Neural progenitor cell (in vitro differentiated cells): ENCODE data around the gene UNC119B. TPM values are rescaled to one million over a fixed set of nuclear protein-coding genes. Genes with fewer than 3 reads are reported as not detected.

Source experiments
- DNase-seq: peaks from one replicate; pipeline ENCODE4 v3.0.0-alpha.2; 2016; ENCODE audit warnings: low spot score
- H2AFZ ChIP-seq: fragments of 200-600 bp; sonication (generic); replicated peaks from 2 replicates; pipeline ENCODE4 v1.6.1; 2016; ENCODE audit warnings: antibody characterized with exemption
- H3F3A ChIP-seq: fragments of 200-600 bp; sonication (generic); 2 replicates; pipeline ENCODE4 v1.6.1; 2016; ENCODE audit warnings: antibody characterized with exemption, low read depth
- H3K27ac ChIP-seq: fragments of 200-600 bp; sonication (generic); 2 replicates; pipeline ENCODE4 v1.5.1; 2016; ENCODE audit warnings: mild to moderate bottlenecking
- H3K27me3 ChIP-seq: fragments of 200-600 bp; sonication (generic); 2 replicates; pipeline ENCODE4 v1.6.1; 2016; ENCODE audit warnings: mild to moderate bottlenecking, moderate library complexity
- H3K36me3 ChIP-seq: fragments of 200-600 bp; sonication (generic); 2 replicates; pipeline ENCODE4 v1.5.1; 2016
- H3K4me1 ChIP-seq: fragments of 200-600 bp; sonication (generic); 2 replicates; pipeline ENCODE4 v1.6.1; 2016; ENCODE audit warnings: mixed run types
- H3K4me2 ChIP-seq: fragments of 200-600 bp; sonication (generic); 2 replicates; pipeline ENCODE4 v1.6.1; 2016
- H3K4me3 ChIP-seq: fragments of 200-600 bp; sonication (generic); 2 replicates; pipeline ENCODE4 v1.5.1; 2016
- H3K79me2 ChIP-seq: fragments of 200-600 bp; sonication (generic); 2 replicates; pipeline ENCODE4 v1.6.1; 2016; ENCODE audit warnings: low read depth
- H3K9ac ChIP-seq: fragments of 200-600 bp; sonication (generic); 2 replicates; pipeline ENCODE4 v1.6.1; 2016
- H3K9me3 ChIP-seq: fragments of 200-600 bp; sonication (generic); 2 replicates; pipeline ENCODE4 v1.5.1; 2016; ENCODE audit warnings: low read depth
- H4K20me1 ChIP-seq: fragments of 200-600 bp; sonication (generic); 2 replicates; pipeline ENCODE4 v1.6.1; 2016; ENCODE audit warnings: low read depth
- H3K27ac Mint-ChIP-seq: 3 replicates; pipeline ENCODE4 v1.8.0; 2021; ENCODE audit warnings: mixed read lengths
- H3K27me3 Mint-ChIP-seq: 2 replicates; pipeline ENCODE4 v1.8.0; 2022; ENCODE audit warnings: low read depth, mild to moderate bottlenecking, inconsistent platforms, moderate library complexity, mixed read lengths; ENCODE audit not compliant: insufficient read depth
- H3K36me3 Mint-ChIP-seq: 3 replicates; pipeline ENCODE4 v1.8.0; 2021; ENCODE audit warnings: mixed read lengths
- H3K4me1 Mint-ChIP-seq: 3 replicates; pipeline ENCODE4 v1.8.0; 2021; ENCODE audit warnings: mixed read lengths
- H3K4me3 Mint-ChIP-seq: 3 replicates; pipeline ENCODE4 v1.8.0; 2021; ENCODE audit warnings: mild to moderate bottlenecking, moderate library complexity, mixed read lengths
- H3K9me3 Mint-ChIP-seq: 3 replicates; pipeline ENCODE4 v1.8.0; 2020; ENCODE audit warnings: mixed read lengths
- EZH2 ChIP-seq: fragments of 200-600 bp; sonication (generic); IDR thresholded peaks from 2 replicates; pipeline ENCODE4 v1.6.1; 2017; ENCODE audit warnings: antibody characterized with exemption, mild to moderate bottlenecking, moderate library complexity
- EZH2phosphoT487 ChIP-seq: fragments of 200-600 bp; sonication (generic); IDR thresholded peaks from 2 replicates; pipeline ENCODE4 v1.6.1; 2017; ENCODE audit warnings: antibody characterized with exemption
- total RNA-seq: library from RNA; depleted of rRNA; stranded (reverse); fragments of >200 nt; gene quantifications from 2 replicates; pipeline ENCODE4 v1.2.3, GENCODE V29; 2015; ENCODE audit warnings: low replicate concordance
- TF ChIP-seq, protein P1 (sequence below): fragments of 200-600 bp; sonication (generic); IDR thresholded peaks from 2 replicates; pipeline ENCODE4 v1.5.1; 2017; ENCODE audit warnings: antibody characterized with exemption, mild to moderate bottlenecking

The UNC119B gene
- total RNA-seq, 1 donor from 2014 or later, result 58.9 TPM

DNA sequence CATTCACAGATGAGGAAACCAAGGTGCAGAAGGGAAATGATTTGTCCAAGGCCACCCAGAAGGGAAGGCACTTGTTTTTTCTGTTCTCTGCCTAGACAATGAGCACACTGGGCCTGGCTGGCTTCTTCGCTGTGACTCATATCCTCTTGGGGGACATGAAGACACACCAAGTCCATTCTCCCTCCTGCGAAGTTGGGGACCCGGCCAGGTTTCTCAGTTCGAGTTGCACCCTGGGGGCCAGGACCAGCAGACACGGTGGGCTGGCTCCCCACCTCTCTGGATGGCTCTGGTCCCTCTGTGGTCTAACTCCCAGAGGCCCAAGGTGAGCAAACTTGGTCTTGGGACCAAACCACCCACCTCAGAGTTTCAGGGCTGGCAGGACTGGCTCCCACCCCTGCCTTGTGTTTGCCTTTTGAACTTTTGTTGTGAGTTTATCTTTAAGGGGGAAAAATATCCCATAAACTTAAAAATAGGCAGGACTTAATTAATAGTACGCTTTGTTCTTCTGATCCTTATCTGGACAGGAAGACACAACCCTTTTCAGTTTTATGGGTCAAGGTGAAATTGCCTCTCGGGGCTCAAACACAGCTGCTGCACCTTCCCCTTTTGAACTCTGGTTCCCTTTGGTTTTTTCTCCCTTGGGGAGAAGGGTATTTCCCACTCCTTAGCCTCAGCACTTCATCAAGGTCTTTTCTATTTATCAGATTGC is 32.3 kb upstream of the UNC119B start:
- peaks cover 4% of the 10 kb centered on the region for H3K27me3 Mint-ChIP-seq
- Histone ChIP-seq H3K4me2 (no peak overlapping the region), H3K4me3 (no peak overlapping the region), H3K27me3 (no peaks in the 10 kb centered on the region), H3K4me1 (no peaks in the 10 kb centered on the region), H2AFZ (no peak overlapping the region), H3K9ac (no peak overlapping the region), H4K20me1 (no peaks in the 10 kb centered on the region), H3F3A (no peaks in the 10 kb centered on the region), H3K36me3 (no peaks in the 10 kb centered on the region), H3K9me3 (no peaks in the 10 kb centered on the region), H3K27ac (no peak overlapping the region), H3K79me2 (no peaks in the 10 kb centered on the region)
- TF ChIP-seq EZH2 (no peak), EZH2phosphoT487 (no peak)
- TF ChIP-seq, protein P1, sequence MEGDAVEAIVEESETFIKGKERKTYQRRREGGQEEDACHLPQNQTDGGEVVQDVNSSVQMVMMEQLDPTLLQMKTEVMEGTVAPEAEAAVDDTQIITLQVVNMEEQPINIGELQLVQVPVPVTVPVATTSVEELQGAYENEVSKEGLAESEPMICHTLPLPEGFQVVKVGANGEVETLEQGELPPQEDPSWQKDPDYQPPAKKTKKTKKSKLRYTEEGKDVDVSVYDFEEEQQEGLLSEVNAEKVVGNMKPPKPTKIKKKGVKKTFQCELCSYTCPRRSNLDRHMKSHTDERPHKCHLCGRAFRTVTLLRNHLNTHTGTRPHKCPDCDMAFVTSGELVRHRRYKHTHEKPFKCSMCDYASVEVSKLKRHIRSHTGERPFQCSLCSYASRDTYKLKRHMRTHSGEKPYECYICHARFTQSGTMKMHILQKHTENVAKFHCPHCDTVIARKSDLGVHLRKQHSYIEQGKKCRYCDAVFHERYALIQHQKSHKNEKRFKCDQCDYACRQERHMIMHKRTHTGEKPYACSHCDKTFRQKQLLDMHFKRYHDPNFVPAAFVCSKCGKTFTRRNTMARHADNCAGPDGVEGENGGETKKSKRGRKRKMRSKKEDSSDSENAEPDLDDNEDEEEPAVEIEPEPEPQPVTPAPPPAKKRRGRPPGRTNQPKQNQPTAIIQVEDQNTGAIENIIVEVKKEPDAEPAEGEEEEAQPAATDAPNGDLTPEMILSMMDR, result no peak
- no peak for DNase-seq
- no peak overlapping the region for H3K4me3 Mint-ChIP-seq
- H3K9me3 Mint-ChIP-seq, result no peaks in the 10 kb centered on the region
- no peaks in the 10 kb centered on the region for H3K36me3 Mint-ChIP-seq
- peaks cover 7% of the 10 kb centered on the region for H3K4me1 Mint-ChIP-seq
- no peak overlapping the region for H3K27ac Mint-ChIP-seq

DNA sequence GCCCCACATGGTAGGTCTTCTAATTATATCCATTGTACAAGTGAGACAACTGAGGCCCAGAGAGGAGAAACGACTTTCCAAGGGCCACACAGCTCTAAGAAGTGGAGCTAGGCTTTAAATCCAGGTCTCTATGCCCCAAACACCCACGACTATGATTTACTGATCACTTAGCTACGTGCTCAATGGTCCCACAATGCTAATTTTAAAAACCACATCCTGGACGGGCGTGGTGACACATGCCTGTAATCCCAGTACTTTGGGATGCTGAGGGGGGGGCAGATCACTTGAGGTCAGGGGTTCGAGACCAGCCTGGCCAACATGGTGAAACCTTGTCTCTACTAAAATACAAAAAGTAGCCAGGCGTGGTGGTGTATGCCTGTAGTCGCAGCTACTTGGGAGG is 31.7 kb upstream of the UNC119B start:
- Histone ChIP-seq H3K79me2 (no peaks in the 10 kb centered on the region), H3K4me1 (no peaks in the 10 kb centered on the region), H3K9ac (no peak overlapping the region), H3K27me3 (no peaks in the 10 kb centered on the region), H3K4me3 (no peak overlapping the region), H3K27ac (no peak overlapping the region), H3F3A (no peaks in the 10 kb centered on the region), H3K9me3 (no peaks in the 10 kb centered on the region), H3K4me2 (no peak overlapping the region), H4K20me1 (no peaks in the 10 kb centered on the region), H2AFZ (no peak overlapping the region), H3K36me3 (no peaks in the 10 kb centered on the region)
- Mint-ChIP-seq H3K36me3 (no peaks in the 10 kb centered on the region), H3K9me3 (no peaks in the 10 kb centered on the region), H3K27me3 (peaks cover 4% of the 10 kb centered on the region), H3K4me1 (peaks cover 7% of the 10 kb centered on the region), H3K27ac (no peak overlapping the region), H3K4me3 (no peak overlapping the region)
- DNase-seq, result no peak
- no peak for TF ChIP-seq EZH2
- TF ChIP-seq EZH2phosphoT487, result no peak
- TF ChIP-seq, protein P1, result no peak

DNA sequence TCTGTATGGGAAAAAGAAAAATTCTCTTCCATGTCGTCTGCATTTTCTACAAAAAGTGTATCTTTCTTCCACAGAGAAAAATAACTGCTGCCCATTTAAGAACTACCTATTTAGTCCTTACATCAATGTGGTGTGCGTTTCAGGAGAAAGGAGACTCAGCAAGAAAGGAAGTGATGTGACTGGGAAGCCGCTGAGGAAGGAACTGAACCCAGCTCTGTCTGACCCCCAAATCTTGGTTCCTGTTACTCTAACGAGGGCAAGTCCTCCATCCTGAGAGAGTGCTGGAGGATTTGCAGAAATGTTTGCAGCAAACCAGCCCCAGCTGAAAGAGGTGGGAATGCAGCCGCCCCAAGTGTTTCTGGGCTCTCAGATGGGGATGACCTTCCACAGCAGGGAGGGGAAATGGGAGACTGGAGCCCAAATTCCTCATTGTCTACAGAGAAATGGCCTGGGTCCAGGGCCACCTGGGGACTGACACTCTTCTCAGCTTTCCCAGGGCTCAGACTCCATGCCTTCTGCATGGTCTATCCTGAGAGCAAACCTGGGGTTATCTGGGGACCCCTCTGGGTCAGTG is 30.0 kb upstream of the UNC119B start:
- Mint-ChIP-seq H3K27ac (no peak overlapping the region), H3K4me1 (peaks cover 2% of the 10 kb centered on the region), H3K9me3 (no peaks in the 10 kb centered on the region), H3K27me3 (peaks cover under 1% of the 10 kb centered on the region), H3K36me3 (no peaks in the 10 kb centered on the region), H3K4me3 (no peak overlapping the region)
- Histone ChIP-seq H4K20me1 (no peaks in the 10 kb centered on the region), H3K79me2 (no peaks in the 10 kb centered on the region), H3K4me2 (no peak overlapping the region), H3K36me3 (no peaks in the 10 kb centered on the region), H3F3A (peaks cover 9% of the 10 kb centered on the region), H3K4me1 (no peaks in the 10 kb centered on the region), H3K9me3 (no peaks in the 10 kb centered on the region), H3K9ac (no peak overlapping the region), H2AFZ (peak overlapping the region; percentile 73), H3K27me3 (no peaks in the 10 kb centered on the region), H3K27ac (no peak overlapping the region), H3K4me3 (no peak overlapping the region)
- TF ChIP-seq EZH2phosphoT487, result no peak
- TF ChIP-seq, protein P1, result no peak
- TF ChIP-seq EZH2, result no peak
- no peak for DNase-seq
